ENCODE measurements around the gene SYNCRIP.

Gene SYNCRIP

DNA sequence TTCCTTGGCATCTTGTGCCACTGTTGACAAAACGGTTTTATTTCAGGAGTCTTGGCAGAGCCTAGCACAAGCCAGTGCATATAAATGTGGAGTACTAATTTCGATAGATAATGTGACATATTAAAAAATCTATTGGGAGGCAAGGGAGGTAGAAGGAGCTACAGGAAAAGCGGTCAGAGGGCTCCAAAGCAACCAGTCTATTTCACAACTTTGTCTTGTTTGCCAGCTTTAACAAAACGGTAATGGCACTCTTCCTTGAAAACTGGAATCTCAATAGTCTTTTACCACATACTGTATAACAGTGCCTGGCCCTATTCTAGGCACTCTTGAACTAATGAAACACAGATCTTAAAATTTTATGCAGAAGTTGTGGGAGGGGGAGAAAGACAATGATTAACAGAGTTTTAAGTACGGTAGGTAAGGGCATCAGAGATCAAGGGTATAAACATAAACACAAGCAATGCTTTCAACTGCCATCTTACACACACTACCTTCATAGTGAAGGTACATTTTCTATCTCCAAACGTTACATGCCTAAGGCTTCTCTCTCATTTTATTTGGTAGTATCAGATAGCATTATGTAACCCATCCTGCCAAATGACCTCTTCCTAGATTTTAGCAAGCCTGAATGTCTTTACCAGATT is 33.5 kb upstream of the SYNCRIP start:
- no peak for ATAC-seq (replicated peaks)
- Mint-ChIP-seq H3K9me3 (no peaks in the 10 kb centered on the region), H3K4me3 (peak overlapping the region; percentile 92 to 99), H3K27ac (peak overlapping the region; percentile 91), H3K36me3 (peaks cover 45 to 65% of the 10 kb centered on the region in 2 donors), H3K4me1 (peaks cover 32 to 50% of the 10 kb centered on the region in 2 donors), H3K27me3 (peaks cover 0 to 4% of the 10 kb centered on the region in 2 donors)
- no peak for DNase-seq

DNA sequence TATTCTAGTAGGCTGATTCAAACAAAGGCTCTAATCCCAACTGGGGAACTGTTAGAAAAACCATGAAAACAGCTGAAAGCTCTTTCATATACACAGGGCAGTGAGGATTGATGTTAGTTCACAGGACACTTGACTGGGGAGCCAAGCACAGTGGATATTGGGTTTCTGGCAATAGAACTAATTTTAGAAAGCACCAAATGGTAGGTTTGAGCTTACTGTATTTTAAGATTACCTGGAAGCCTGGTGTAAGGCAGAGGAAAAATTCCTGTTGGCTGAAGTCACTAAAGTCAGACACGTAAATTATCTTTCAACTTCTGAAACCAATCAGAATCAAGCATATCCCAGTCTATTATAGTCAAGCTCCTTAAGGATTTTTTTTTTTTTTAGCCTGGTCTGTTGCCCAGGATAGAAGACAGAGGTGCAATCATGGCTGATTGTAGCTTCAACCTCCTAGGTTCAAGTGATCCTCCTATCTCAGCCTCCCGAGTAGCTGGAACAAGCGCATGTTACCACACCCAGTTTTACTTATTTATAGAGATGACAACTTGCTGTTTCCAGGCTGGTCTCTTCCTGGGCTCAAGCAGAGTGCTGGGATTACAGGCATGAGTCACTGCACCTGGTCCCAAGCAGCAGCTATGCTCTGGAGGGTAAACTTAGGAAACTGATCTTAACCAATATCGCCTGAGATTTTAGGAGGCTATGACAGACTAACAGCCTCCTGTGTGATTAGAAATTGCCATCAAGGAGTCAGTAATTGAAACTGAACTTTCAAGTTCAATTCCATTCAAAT is 32.5 kb upstream of the SYNCRIP start:
- peak overlapping the region; percentile 91 for H3K27ac Mint-ChIP-seq
- H3K4me1 Mint-ChIP-seq, result peaks cover 35 to 58% of the 10 kb centered on the region in 2 donors
- peak overlapping the region; percentile 92 to 99 for H3K4me3 Mint-ChIP-seq
- peaks cover 47 to 70% of the 10 kb centered on the region in 2 donors for H3K36me3 Mint-ChIP-seq
- ATAC-seq (replicated peaks) (no peak), DNase-seq (no peak)
- H3K27me3 Mint-ChIP-seq, result peaks cover 0 to 4% of the 10 kb centered on the region in 2 donors
- no peaks in the 10 kb centered on the region for H3K9me3 Mint-ChIP-seq

- peak overlapping the region in 1 of 2 donors; percentile 16 for H3K4me3 Mint-ChIP-seq
- H3K36me3 Mint-ChIP-seq, result peaks cover 47 to 72% of the 10 kb centered on the region in 2 donors
- H3K27me3 Mint-ChIP-seq, result peaks cover 0 to 4% of the 10 kb centered on the region in 2 donors
- no peak overlapping the region for H3K27ac Mint-ChIP-seq
- no peaks in the 10 kb centered on the region for H3K9me3 Mint-ChIP-seq
- ATAC-seq (replicated peaks) (no peak), DNase-seq (no peak)
- peaks cover 41 to 64% of the 10 kb centered on the region in 2 donors for H3K4me1 Mint-ChIP-seq
Measured at GRCh38 chr6:85674604-85675003, 31.9 kb upstream of the SYNCRIP start.

- Mint-ChIP-seq H3K36me3 (peaks cover 46 to 72% of the 10 kb centered on the region in 2 donors), H3K27me3 (peaks cover 0 to 1% of the 10 kb centered on the region in 2 donors), H3K9me3 (no peaks in the 10 kb centered on the region), H3K4me3 (peak overlapping the region in 1 of 2 donors; percentile 12), H3K4me1 (peaks cover 42 to 67% of the 10 kb centered on the region in 2 donors), H3K27ac (peak overlapping the region; percentile 60)
- no peak for DNase-seq
- no peak for ATAC-seq (replicated peaks)
Measured at GRCh38 chr6:85673198-85674139, 30.8 kb upstream of the SYNCRIP start.

DNA sequence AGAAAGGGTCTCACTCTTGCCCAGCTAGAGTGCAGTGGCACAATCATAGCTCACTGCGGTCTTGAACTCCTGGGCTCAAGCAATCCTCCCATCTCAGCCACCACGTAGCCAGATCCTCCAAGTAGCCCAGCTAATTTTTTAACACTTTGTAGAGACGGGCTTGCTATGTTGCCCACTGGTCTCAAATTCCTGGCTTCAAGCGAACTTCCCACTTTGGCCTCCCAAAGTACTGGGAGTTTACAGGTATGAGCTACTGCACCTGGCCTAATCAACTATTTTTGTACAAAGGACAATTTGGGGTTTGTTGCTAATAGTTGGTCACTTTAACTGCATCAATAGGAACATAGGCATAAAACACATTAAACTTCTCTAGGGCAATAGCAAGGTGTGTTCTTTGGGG is 29.9 kb upstream of the SYNCRIP start:
- peaks cover 43 to 63% of the 10 kb centered on the region in 2 donors for H3K36me3 Mint-ChIP-seq
- peak overlapping the region; percentile 65 for H3K27ac Mint-ChIP-seq

GRCh38 chr6:85672050-85672449 is 29.4 kb upstream of the SYNCRIP start:
- Mint-ChIP-seq H3K9me3 (no peaks in the 10 kb centered on the region), H3K36me3 (peaks cover 42 to 62% of the 10 kb centered on the region in 2 donors), H3K27me3 (no peaks in the 10 kb centered on the region), H3K27ac (no peak overlapping the region), H3K4me1 (peaks cover 39 to 65% of the 10 kb centered on the region in 2 donors), H3K4me3 (no peak overlapping the region)
- ATAC-seq (replicated peaks), result no peak
- DNase-seq, result no peak

More for the DNA sequence above, 29.9 kb upstream of the SYNCRIP start:
- no peak overlapping the region for H3K4me3 Mint-ChIP-seq
- ATAC-seq (replicated peaks), result no peak
- DNase-seq, result no peak
- H3K27me3 Mint-ChIP-seq, result no peaks in the 10 kb centered on the region
- H3K9me3 Mint-ChIP-seq, result no peaks in the 10 kb centered on the region
- H3K4me1 Mint-ChIP-seq, result peaks cover 39 to 65% of the 10 kb centered on the region in 2 donors

- no peak for DNase-seq
- Mint-ChIP-seq H3K36me3 (peaks cover 34 to 53% of the 10 kb centered on the region in 2 donors), H3K4me1 (peaks cover 31 to 51% of the 10 kb centered on the region in 2 donors), H3K27ac (peak overlapping the region; percentile 52), H3K9me3 (no peaks in the 10 kb centered on the region), H3K4me3 (peak overlapping the region; percentile 14 to 33), H3K27me3 (no peaks in the 10 kb centered on the region)
- no peak for ATAC-seq (replicated peaks)
Measured at GRCh38 chr6:85670573-85670972, 27.9 kb upstream of the SYNCRIP start.

- Mint-ChIP-seq H3K36me3 (peaks cover 30 to 47% of the 10 kb centered on the region in 2 donors), H3K4me1 (peaks cover 28 to 44% of the 10 kb centered on the region in 2 donors), H3K4me3 (peak overlapping the region; percentile 62 to 68), H3K27ac (peak overlapping the region; percentile 94), H3K27me3 (no peaks in the 10 kb centered on the region), H3K9me3 (no peaks in the 10 kb centered on the region)
- peak; percentile 96 to 98 for ATAC-seq (replicated peaks)
- DNase-seq, result peak; percentile 52
Measured at GRCh38 chr6:85669735-85670194, 27.1 kb upstream of the SYNCRIP start.

GRCh38 chr6:85662251-85662650 is 19.6 kb upstream of the SYNCRIP start:
- DNase-seq, result no peak

DNA sequence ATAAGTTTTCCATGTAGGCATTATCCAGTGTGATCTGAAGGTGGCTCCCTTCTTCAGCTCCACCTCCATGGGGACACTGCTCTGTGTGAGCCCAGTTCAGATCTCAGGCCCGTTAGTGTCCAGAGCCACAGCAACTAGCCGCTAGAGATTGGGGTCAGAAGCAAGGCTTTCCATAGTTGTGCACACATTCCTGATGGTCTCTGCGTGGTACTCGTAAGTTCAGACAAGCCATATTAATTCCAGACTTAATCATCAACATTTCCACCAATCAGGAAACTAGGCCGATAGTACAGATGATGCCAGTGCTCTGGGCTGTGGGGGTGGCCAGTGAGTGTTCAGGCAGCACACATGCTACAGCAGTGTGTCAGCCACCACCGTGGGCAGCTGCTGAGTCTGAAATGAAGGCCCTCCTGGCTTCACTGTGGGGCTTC is 17.5 kb upstream of the SYNCRIP start:
- no peak for ATAC-seq (replicated peaks)

More at GRCh38 chr6:85662251-85662650, 19.6 kb upstream of the SYNCRIP start:
- Mint-ChIP-seq H3K27me3 (no peaks in the 10 kb centered on the region), H3K9me3 (peaks cover 0 to 4% of the 10 kb centered on the region in 2 donors), H3K4me3 (no peak overlapping the region), H3K4me1 (no peaks in the 10 kb centered on the region), H3K36me3 (peaks cover 15 to 27% of the 10 kb centered on the region in 2 donors), H3K27ac (no peak overlapping the region)
- ATAC-seq (replicated peaks), result no peak

GRCh38 chr6:85650606-85651005 is 7.9 kb upstream of the SYNCRIP start:
- Mint-ChIP-seq H3K36me3 (no peaks in the 10 kb centered on the region), H3K4me1 (peaks cover under 1 to 3% of the 10 kb centered on the region in 2 donors), H3K9me3 (peaks cover under 1% of the 10 kb centered on the region in 2 donors), H3K27ac (no peak overlapping the region), H3K4me3 (no peak overlapping the region), H3K27me3 (no peaks in the 10 kb centered on the region)
- no peak for DNase-seq
- no peak for ATAC-seq (replicated peaks)

More for the DNA sequence above, 17.5 kb upstream of the SYNCRIP start:
- Mint-ChIP-seq H3K27ac (no peak overlapping the region), H3K27me3 (no peaks in the 10 kb centered on the region), H3K4me3 (no peak overlapping the region), H3K4me1 (no peaks in the 10 kb centered on the region), H3K36me3 (peaks cover 8 to 24% of the 10 kb centered on the region in 2 donors), H3K9me3 (peaks cover 0 to 4% of the 10 kb centered on the region in 2 donors)
- DNase-seq, result no peak

GRCh38 chr6:85644279-85644762 is 1.6 kb upstream of the SYNCRIP start:
- no peaks in the 10 kb centered on the region for H3K27me3 Mint-ChIP-seq
- peak overlapping the region; percentile 86 to 88 for H3K4me3 Mint-ChIP-seq
- H3K4me1 Mint-ChIP-seq, result peaks cover 25 to 33% of the 10 kb centered on the region in 2 donors
- peaks cover 3 to 4% of the 10 kb centered on the region in 2 donors for H3K9me3 Mint-ChIP-seq
- no peak for DNase-seq
- ATAC-seq (replicated peaks), result no peak
- H3K36me3 Mint-ChIP-seq, result peaks cover 27 to 38% of the 10 kb centered on the region in 2 donors
- peak overlapping the region; percentile 97 for H3K27ac Mint-ChIP-seq

DNA sequence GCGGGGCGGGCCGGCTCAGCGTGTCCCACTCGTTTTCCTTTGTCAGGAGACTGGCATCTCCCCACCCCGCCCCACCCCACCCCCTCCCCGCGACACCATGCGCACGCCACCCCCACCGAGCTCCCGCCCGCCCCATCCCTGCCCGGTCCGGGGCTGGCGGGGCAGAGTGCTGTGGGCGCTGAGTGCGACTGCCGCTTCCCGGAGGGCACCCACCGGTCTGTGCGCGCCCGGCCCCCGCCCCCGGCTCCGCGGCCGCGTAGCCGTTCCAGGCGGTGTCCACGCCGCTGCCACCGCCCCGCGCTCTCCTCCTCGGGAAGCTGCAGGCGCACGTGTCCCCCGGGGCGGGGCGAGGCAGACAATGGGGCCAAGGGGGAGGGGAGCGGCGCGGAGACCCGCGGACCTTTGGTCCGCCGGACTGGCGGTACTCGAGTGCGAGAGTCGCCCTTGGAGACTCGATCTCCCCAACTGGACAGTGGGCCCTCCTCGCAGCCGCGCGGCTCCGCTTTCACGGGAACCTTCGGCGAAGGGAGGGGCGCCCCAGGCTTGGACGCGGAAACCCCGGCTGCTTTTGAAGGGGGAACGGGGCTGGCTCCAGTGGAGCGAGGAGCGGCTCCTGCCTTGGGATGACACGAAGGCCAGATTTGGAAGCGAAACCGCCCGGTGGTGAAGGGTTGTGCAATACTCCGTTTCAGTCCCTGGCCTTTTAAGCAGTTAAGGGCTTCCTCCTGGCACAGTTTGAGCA is 1.0 kb upstream of the SYNCRIP start:
- no peaks in the 10 kb centered on the region for H3K27me3 Mint-ChIP-seq
- H3K27ac Mint-ChIP-seq, result peak overlapping the region; percentile 100
- ATAC-seq (replicated peaks), result peak; percentile 56 to 63
- DNase-seq, result peak; percentile 86
- peak overlapping the region; percentile 88 to 94 for H3K4me3 Mint-ChIP-seq
- H3K4me1 Mint-ChIP-seq, result peaks cover 28 to 39% of the 10 kb centered on the region in 2 donors
- peaks cover 33 to 44% of the 10 kb centered on the region in 2 donors for H3K36me3 Mint-ChIP-seq
- peaks cover 3 to 4% of the 10 kb centered on the region in 2 donors for H3K9me3 Mint-ChIP-seq

All from stimulated activated naive B cell treated with anti-CD40 and anti-IgM and Interleukin-4, amounts not matched to agents 10 μg/mL and 1 μg/mL and 100 μg/mL, for 72 hours (primary cell).